ENCODE results near the gene ACOX1. TPM values are rescaled to one million over a fixed set of nuclear protein-coding genes. Genes with fewer than 3 reads are reported as not detected.

The ACOX1 gene
- polyA plus RNA-seq, 4 donors, result 30.8 to 34.4 (median 32.4) TPM

DNA sequence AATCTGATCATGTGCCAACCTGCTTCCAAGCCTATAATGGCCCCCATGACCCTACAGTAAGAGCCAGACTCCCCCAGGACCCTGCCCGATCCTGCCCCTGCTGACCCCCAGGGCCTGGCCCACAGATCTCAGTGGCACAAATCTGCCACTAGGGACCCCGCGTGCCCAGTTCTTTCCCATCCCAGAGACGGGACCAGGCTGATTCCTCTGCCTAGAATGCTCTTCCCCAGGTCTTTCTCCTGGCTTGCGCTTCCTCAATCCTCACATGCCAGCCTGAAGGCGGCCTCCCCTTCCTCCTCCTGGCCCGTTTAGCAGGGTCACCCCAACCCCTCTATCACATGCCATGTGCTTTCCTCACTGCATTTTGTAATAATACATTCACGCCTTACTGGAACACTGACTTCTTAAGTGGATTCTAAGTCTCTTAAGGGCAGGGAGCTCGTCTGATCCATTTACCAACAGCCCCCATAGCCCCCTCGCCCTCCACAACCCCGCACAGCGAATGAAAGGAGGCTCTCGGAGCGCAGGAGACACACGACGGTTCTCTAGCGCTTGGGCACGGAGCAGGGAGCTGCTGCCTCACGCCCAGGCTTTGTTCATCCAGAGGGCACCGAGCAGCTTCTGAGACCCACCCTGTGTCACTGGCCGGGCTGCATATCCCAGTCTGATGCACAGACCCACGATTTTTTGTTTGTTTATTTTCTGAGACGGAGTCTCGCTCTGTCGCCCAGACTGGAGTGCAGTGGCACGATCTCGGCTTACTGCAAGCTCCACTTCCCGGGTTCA is 83.4 kb downstream of the ACOX1 start:
- DNase-seq (ENCODE audit: low read depth in 4 of 4, low spot score in 3 of 4), result no peak

DNA sequence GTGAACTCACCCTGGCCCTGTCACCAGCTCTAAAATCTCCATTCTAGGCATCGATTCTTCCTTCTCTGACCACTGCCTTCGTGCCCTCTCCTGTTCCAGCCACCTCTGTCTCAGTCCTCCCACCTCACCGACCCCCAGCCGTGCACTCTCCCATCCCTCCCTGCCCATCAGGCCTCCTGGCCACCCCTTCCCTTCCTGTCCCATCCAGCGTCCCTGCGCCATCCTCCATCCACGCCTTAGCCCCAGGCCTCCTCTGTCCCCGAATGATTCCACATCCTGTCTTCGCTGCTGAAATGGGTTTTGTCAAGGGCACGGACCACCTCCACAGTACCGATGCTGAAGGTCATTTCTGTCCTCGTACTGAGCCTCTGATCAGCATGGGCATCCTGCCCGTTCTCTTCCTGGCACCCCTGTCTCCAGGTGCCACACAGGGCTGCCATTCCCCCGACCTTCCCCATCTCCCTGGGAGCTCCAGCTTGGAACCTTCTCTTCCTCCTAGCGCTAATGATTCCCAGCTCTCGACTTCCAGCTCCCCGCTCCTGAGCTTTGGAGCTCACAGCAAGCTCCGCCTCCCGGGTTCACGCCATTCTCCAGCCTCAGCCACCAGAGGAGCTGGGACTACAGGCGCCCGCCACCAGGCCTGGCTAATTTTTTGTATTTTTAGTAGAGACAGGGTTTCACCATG is 84.8 kb downstream of the ACOX1 start:
- no peak for DNase-seq (ENCODE audit: low read depth in 4 of 4, low spot score in 3 of 4)

DNA sequence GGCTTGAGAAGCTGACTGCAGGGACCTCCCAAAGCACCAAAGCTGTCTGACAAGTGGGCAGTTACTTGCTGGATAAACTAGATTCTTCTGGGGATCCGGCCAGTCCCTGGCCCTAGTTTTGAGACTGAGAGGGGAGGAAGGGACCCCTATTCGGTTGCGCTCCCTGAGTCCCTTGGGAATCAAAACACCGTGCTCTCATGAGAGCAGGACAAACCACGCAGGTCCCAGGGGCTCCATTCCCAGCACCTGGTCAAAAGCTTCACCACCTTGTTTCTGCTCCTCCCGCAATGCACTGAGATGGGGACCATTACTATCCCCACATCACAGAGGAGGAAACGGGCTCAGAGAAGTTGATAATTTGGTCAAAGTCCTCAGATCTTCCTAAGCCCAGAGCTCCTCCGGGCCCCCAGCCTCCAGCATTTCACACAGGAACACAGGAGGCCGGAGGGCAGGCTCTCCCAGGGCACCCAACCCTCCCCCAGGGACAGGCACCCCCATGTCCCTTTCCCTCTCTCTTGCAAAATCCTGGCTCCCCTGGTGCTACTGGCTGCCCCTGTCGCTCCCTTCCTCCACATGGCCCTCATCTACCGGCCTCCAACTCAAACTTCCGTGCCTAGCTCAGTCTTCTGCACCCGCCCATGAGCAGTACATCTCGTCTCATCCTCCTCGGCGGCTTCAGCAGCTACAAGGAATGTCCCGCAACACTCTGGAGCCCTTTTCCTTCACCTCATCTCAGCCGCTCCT is 85.5 kb downstream of the ACOX1 start:
- DNase-seq (ENCODE audit: low read depth in 4 of 4, low spot score in 3 of 4), result no peak

DNA sequence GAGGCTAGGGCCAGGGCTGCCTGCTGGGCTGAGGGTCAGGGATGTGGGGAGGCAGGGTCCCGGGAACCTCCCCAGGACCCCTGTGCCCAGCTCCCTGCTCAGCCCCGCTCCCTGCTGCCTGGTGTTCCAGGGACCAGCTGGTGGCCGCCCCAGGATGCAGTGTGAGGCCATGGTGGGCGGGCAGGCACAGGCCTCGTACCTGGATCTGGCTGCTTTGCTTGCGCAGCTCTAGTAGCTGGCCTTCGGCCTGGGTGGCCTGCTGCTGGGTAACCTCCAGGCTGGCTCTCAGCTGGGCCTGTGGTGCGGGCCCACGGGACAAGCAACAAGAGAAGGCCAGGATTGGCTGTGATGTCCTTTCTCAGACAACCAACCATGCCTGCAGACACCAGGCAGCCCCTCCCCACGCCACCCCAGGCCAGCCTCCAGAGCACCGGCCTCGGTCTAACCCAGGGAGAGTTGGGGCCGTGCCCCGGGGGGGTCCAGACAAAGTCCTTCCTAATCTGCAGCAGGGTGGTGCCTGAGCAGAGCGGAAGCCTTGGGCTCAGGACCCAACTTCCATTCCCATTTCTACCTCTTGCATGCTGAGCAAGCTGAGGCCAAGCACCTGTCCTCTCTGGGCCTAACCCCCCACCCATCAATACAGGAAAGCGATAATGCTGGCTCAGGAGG is 86.3 kb downstream of the ACOX1 start:
- DNase-seq (ENCODE audit: low read depth in 4 of 4, low spot score in 3 of 4), result no peak

DNA sequence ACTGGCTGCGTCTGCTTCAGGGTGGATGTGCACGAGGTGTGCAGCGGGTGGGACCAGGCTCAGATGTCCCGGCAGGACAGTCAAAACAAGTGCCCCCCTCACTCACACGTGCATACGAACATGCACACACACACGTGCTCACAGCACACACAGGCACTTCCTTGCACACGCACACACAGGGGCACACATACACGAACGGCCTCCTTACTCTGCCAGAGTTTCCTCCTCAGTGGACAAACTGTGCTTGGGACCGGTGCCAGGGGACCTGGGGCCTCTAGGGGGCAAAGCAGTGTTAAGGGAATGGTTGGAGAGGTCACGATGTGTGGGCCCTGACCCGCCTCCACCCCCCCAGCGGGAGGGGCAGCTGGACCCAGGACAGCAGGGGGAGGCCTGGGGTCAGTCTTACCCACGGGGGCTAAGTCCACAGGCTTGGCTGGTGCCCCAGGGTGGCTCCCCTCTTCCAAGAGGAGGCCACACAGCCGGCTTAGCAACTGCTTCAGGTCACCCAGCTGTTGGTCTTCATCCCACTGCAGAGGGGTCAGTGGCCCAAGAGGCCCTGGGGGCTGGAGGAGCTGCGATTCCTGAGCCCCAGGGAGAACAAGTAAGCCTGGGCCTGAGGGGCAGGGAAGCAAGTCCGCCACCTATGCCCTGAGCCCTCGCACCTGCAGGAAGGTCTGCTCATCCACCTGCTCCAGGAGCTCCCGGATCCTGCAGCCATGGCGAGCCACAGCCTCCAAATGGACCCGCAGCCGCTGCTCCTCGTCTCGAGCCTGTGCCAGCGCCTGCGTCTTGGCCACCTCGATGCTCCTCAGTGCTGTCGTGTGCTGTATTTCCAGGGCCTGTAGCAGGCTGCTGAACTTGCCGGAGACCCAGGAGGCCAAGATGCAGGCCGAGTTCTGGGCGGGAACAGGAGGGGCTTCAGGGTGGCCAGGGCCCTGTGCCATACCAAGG is 87.1 kb downstream of the ACOX1 start:
- DNase-seq (ENCODE audit: low read depth in 4 of 4, low spot score in 3 of 4), result no peak

Other genes starting within 250 kb of the ACOX1 start
- gene GALK1, start 214.0 kb downstream of the ACOX1 start, polyA plus RNA-seq (ENCODE audit: insufficient read length in 4 of 4), result 10 to 100 TPM; 22.7 to 47.6 (median 23.8) TPM
- 10 to 100 TPM; 34.5 to 39.2 (median 35.8) TPM for gene UNK, start 194.4 kb downstream of the ACOX1 start, polyA plus RNA-seq (ENCODE audit: insufficient read length in 4 of 4)
- 1 to 10 TPM; 4.1 to 8.9 (median 5.7) TPM for gene UNC13D, start 134.8 kb downstream of the ACOX1 start, polyA plus RNA-seq (ENCODE audit: insufficient read length in 4 of 4)
- gene WBP2, start 123.8 kb downstream of the ACOX1 start, polyA plus RNA-seq (ENCODE audit: insufficient read length in 4 of 4), result 10 to 100 TPM; 77.5 to 95.7 (median 83.9) TPM
- gene TRIM47, start 100.6 kb downstream of the ACOX1 start, polyA plus RNA-seq (ENCODE audit: insufficient read length in 4 of 4), result 10 to 100 TPM in 1 of 4 donors, 1 to 10 TPM in 3; 6.4 to 10.1 (median 7.9) TPM
- 10 to 100 TPM; 11.5 to 14.7 (median 12.8) TPM for gene TRIM65, start 82.2 kb downstream of the ACOX1 start, polyA plus RNA-seq (ENCODE audit: insufficient read length in 4 of 4)
- gene MRPL38, start 74.3 kb downstream of the ACOX1 start, polyA plus RNA-seq (ENCODE audit: insufficient read length in 4 of 4), result 100 to 1,000 TPM in 1 of 4 donors, 10 to 100 TPM in 3; 83.4 to 108 (median 88.1) TPM
- 10 to 100 TPM in 1 of 4 donors, 1 to 10 TPM in 3; 8.4 to 10.3 (median 8.9) TPM for gene FBF1, start 38.1 kb downstream of the ACOX1 start, polyA plus RNA-seq (ENCODE audit: insufficient read length in 4 of 4)
- gene TEN1, start 74 bp upstream of the ACOX1 start, polyA plus RNA-seq (ENCODE audit: insufficient read length in 4 of 4), result 10 to 100 TPM; 23.7 to 26.3 (median 25.0) TPM
- 10 to 100 TPM; 14.1 to 19.4 (median 16.6) TPM for gene CDK3, start 21.7 kb upstream of the ACOX1 start, polyA plus RNA-seq (ENCODE audit: insufficient read length in 4 of 4)
- gene EVPL, start 48.1 kb upstream of the ACOX1 start, polyA plus RNA-seq (ENCODE audit: insufficient read length in 4 of 4), result 10 to 100 TPM; 15.6 to 25.4 (median 18.5) TPM
- gene SRP68, start 93.4 kb upstream of the ACOX1 start, polyA plus RNA-seq (ENCODE audit: insufficient read length in 4 of 4), result 100 to 1,000 TPM; 102 to 115 (median 110) TPM
- 1 to 10 TPM in 1 of 4 donors, under 1 TPM in 2, not detected in 1; 0.14 to 1.2 (median 0.38) TPM for gene GALR2, start 95.6 kb upstream of the ACOX1 start, polyA plus RNA-seq (ENCODE audit: insufficient read length in 4 of 4)
- 10 to 100 TPM in 1 of 4 donors, 1 to 10 TPM in 2, under 1 TPM in 1; 0.48 to 17.4 (median 6.4) TPM for gene ZACN, start 100.0 kb upstream of the ACOX1 start, polyA plus RNA-seq (ENCODE audit: insufficient read length in 4 of 4)
- 100 to 1,000 TPM; 150 to 172 (median 157) TPM for gene EXOC7, start 124.6 kb upstream of the ACOX1 start, polyA plus RNA-seq (ENCODE audit: insufficient read length in 4 of 4)
- 10 to 100 TPM; 18.7 to 31.7 (median 19.4) TPM for gene FOXJ1, start 162.1 kb upstream of the ACOX1 start, polyA plus RNA-seq (ENCODE audit: insufficient read length in 4 of 4)

All from right renal pelvis (tissue), 4 donors.